GM18508 (cell line): ENCODE data around the gene ATF3.
"Not testable (repeated sequence)": the region's sequence is repeated elsewhere in the genome, so short reads cannot be mapped to it uniquely, and the experiment has no call there.

Experiments used
- ATAC-seq: cut with Tn5 transposase; IDR thresholded peaks from one replicate; pipeline ENCODE4 v1.9.1; 2021; ENCODE audit warnings: moderate number of reproducible peaks; ENCODE audit not compliant: insufficient read depth, unreplicated experiment

ATF3 gene

GRCh38 chr1:212647004-212647403, 38.4 kb downstream of the ATF3 start:
- no peak for ATAC-seq

- no peak for ATAC-seq
Measured at GRCh38 chr1:212648431-212648830, 39.9 kb downstream of the ATF3 start.

DNA sequence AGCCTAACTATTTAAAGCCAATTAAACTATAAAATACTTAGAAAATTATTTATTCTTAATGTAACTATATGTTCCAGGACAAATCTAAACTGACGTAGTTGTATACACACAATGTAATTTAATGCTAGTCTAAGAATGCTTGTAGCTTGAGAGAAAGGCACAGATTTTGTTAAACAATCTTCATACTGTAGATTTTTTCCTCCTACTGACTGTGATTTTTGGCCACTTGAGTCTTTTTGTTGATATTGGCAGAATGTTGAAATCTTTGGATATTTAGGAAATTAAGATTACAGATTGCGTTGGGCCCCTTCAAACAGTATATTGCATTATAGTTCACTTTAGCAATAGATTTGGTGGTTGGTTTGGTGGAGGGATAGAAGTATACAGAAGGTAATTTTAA, 40.5 kb downstream of the ATF3 start:
- ATAC-seq, result no peak

DNA sequence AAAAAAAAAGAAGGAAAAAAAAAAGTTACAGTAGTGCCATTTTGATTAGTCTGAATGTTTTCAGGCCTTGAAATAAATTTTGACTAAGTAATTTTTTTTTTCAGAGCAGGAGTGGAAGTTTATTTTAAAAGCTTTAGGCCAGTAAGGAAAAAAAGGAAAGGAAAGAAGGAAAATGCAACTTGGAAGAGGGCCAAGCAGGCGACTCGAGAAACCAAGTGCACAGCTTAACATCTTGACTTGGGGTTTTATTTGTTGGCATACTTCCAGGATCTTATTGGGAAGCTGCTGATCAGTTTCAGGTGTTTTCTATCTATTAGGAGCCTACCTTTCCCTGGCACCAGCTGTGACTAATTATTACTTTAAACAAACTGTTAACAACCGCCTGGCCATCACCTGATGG, 41.7 kb downstream of the ATF3 start:
- no peak for ATAC-seq

GRCh38 chr1:212651521-212651920, 43.0 kb downstream of the ATF3 start:
- no peak for ATAC-seq

DNA sequence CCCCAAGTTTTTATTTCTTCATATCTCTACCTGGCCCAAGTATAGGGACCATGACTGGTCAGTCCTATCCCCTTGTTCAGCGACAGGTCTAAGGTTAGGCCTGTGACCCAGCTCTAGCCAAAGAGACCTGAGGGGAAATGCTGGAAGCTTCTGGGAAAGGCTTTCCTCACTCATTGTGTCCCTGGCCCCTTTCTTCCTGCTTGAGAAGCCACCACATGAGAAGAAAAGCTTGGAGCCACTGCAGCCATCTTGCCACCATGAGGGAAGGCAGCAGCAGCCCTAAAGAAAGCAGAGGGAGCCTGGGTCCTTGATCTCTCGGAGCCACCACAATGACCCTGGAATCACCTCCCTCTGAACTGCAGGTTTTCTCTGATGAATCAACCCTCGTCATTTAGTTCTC, 43.4 kb downstream of the ATF3 start:
- no peak for ATAC-seq

DNA sequence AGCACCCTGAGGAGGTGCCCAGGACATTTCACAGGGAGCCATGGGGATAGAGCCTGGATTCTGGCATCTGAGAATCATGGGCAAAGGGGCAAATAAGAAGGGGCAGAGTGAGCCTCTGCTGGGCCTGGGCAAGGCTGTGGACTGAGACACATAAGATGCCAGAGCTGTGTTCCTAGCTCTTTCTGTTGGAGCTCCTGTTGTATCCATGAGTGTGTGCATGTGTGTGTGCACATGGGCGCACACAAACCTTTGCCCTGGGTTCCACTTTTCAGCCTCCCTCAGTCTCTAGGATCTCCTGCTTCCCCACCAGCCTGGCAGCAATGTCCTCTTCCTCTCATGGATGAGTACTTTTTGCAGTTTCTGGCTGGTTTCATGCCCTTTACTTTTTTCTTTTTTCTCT, 44.0 kb downstream of the ATF3 start:
- no peak for ATAC-seq

DNA sequence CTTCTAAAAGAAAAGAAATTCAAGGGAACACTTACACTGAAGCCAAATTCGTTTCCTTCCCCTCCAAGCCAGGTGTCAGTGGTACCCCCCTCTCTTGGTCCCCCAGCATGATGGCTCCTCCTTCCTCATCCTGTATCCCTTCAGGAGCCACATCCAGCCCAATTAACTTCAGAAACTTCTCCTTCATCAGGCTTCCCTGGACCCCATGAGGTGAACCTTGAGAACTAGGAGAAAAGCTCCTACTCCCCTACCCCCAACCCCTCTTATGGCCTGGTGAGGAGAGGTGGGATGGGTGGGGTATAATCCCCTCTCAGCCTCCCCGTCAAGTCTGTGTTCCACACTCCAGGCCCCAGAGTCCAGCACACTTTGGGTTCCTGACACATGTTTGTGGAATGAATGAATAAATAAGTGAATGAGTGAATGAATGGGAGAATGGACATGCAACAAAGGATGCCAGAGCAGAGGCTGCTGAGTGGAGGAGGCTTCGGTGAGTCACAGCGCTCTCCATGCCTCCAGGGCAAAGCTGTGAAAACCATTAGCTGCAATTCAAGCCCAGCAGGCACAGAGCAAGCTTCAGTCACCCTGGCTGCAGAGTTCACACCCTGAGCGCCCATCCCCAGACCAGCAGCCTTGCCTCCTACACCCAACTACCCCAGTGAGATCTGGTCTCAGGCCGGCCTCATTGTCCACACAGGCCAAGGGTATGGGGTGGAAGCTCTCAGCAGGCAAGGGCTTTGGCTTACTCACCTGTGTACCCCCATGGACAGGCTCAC, 47.3 kb downstream of the ATF3 start:
- ATAC-seq, result no peak

DNA sequence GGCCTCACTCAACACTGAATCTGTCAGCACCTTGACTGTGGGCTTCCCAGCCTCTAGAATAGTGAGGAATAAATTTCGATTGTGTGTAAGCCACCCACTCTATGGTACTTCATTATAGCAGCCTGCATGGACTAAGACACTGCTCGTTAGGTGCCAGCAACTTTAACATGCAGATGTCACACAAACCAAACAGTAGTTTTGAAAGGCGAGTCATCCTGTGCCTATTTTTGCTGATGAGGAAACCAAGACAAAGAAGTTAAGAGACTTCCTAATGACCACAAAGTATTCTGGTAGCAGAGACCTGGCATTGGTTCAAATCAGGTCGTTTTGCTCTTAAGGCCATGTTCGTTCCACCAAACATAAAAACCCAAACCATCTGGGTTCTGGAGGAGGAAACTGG, 48.2 kb downstream of the ATF3 start:
- ATAC-seq, result no peak

- not testable (repeated sequence) for ATAC-seq
Measured at GRCh38 chr1:212658250-212658649, 49.7 kb downstream of the ATF3 start.

- no peak for ATAC-seq
Measured at GRCh38 chr1:212664409-212665199, 56.0 kb downstream of the ATF3 start.

- ATAC-seq, result no peak
Measured at GRCh38 chr1:212665241-212666115, 56.9 kb downstream of the ATF3 start.

- ATAC-seq, result no peak
Measured at GRCh38 chr1:212666116-212666775, 57.7 kb downstream of the ATF3 start.

GRCh38 chr1:212667223-212668139, 58.9 kb downstream of the ATF3 start:
- no peak for ATAC-seq

DNA sequence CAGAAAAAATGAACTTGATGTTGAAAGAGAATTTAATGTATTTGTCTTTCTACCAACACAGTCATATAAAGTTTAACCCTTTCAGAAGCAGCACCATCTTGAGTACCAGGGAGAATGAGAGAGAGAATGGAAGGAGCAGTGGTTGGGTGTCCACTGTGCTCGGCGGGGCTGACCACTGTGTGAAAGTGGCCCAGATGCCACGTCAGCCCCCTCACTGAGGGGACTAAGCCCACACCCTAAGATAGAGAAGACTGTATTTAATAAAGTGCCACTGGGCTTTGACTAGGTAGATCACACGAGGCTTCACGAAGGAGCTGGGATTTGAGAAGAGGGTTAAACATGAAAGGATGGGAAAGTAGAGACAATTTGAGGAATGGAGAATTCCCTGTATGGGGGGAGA, 59.9 kb downstream of the ATF3 start:
- no peak for ATAC-seq

- no peak for ATAC-seq
Measured at GRCh38 chr1:212669102-212669501, 60.5 kb downstream of the ATF3 start.

- no peak for ATAC-seq
Measured at GRCh38 chr1:212669600-212669999, 61.0 kb downstream of the ATF3 start.

DNA sequence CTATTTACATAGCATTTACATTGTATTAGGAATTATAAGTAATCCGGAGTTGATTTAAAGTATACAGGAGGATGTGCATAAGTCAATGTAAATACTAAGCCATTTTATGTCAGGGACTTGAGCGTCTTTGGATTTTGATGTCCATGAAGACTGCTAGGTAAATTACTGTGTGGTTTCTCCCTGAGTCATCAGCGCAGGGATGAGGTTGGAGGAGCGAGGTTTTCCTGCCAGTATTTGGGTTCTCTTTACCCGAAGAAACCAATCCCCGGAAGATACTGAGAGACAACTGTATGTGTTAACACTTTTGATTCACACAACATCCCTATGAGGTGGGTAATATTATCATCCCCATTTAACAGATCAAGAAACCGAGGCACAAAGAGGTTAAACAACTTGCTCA, 61.7 kb downstream of the ATF3 start:
- no peak for ATAC-seq
